ENCODE data around the gene HES5.
"Not testable (repeated sequence)": the region's sequence is repeated elsewhere in the genome, so short reads cannot be mapped to it uniquely, and the experiment has no call there.

HES5 gene, protein sequence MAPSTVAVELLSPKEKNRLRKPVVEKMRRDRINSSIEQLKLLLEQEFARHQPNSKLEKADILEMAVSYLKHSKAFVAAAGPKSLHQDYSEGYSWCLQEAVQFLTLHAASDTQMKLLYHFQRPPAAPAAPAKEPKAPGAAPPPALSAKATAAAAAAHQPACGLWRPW

DNA sequence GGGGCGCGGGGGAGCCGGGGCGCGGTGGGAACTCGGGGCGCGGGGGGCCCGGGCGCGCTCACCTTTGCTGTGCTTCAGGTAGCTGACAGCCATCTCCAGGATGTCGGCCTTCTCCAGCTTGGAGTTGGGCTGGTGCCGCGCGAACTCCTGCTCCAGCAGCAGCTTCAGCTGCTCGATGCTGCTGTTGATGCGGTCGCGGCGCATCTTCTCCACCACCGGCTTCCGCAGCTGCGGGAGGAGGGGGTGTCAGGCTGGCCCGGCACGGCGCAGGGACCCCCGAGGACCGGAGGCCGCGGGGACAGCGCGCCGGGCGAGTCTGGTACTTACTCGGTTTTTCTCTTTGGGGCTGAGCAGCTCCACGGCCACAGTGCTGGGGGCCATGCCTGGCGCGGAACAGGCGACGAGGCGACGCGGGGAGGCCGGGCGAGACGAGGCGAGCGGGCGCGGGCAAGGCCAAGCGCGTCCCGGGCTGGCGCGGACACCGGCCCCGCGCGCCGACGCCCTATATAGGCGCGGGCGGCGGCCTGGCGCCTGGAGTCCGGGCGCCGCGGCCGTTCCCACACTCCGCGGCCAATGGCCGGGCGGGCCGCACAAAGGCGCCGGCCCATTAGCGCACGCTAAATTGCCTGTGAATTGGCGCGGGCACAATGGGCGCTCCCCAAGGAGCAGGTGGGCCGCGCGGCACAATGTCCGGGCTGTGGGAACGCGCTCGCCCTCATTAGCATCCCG lies at the start of gene HES5:
Gene HES5 (minus strand): TSS at position 480 of the 729 bp plus-strand sequence. CDS start 99 bp downstream, at position 381.
- Histone ChIP-seq H3K4me1 (ENCODE audit: insufficient read depth, insufficient read length) (peaks cover 21% of the 10 kb centered on the region), H3K36me3 (ENCODE audit: insufficient read depth, insufficient read length, low read length) (peaks cover 4% of the 10 kb centered on the region), H3K9ac (ENCODE audit: insufficient read length, low read depth) (peak within 1 kb of the TSS; percentile 42), H3K9me3 (ENCODE audit: insufficient read depth, low read length) (no peaks in the 10 kb centered on the region), H3K27me3 (ENCODE audit: insufficient read depth, insufficient read length) (peaks cover 75% of the 10 kb centered on the region), H3K4me3 (ENCODE audit: insufficient read length, low read depth) (peak within 1 kb of the TSS; percentile 26)
- TF ChIP-seq ZNF274 (IDR thresholded peaks at IDR 0.05; ENCODE audit: low read depth, low read length) (no peak), SUZ12 (IDR thresholded peaks at IDR 0.05; ENCODE audit: extremely low read depth, insufficient read depth, insufficient read length) (peak; percentile 12), YY1 (IDR thresholded peaks at IDR 0.05; ENCODE audit: insufficient read depth, insufficient read length) (no peak)
- no peak for DNase-seq (ENCODE audit: low read depth, low spot score)

DNA sequence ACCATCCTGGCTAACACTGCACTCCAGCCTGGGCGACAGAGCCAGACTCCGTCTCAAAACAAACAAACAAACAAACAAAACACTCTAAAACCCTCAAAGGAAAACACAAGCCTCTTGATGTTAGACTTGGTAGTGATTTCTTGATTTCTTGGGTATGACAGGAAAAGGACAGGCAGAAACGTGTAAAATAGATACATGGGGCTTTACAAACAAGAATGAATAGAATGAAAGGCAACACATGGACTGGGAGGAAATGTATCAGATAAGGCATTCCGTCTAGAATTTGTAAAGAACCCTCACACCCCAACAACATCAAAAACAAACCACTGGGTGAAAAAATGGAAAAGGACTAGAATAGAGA lies 48.7 kb upstream of the HES5 start:
- H3K4me3 ChIP-seq (ENCODE audit: insufficient read length, low read depth), result no peak overlapping the region
- no peak for TF ChIP-seq ZNF274 (IDR thresholded peaks at IDR 0.05; ENCODE audit: low read depth, low read length)
- TF ChIP-seq YY1 (IDR thresholded peaks at IDR 0.05; ENCODE audit: insufficient read depth, insufficient read length), result no peak
- no peak for TF ChIP-seq SUZ12 (IDR thresholded peaks at IDR 0.05; ENCODE audit: extremely low read depth, insufficient read depth, insufficient read length)
- peaks cover 3% of the 10 kb centered on the region for H3K4me1 ChIP-seq (ENCODE audit: insufficient read depth, insufficient read length)
- no peaks in the 10 kb centered on the region; the same call in 1 of the 2 replicates for H3K9me3 ChIP-seq (ENCODE audit: insufficient read depth, low read length)
- no peaks in the 10 kb centered on the region for H3K36me3 ChIP-seq (ENCODE audit: insufficient read depth, insufficient read length, low read length)
- no peak for DNase-seq (ENCODE audit: low read depth, low spot score)
- no peaks in the 10 kb centered on the region for H3K27me3 ChIP-seq (ENCODE audit: insufficient read depth, insufficient read length)
- H3K9ac ChIP-seq (ENCODE audit: insufficient read length, low read depth), result no peak overlapping the region

DNA sequence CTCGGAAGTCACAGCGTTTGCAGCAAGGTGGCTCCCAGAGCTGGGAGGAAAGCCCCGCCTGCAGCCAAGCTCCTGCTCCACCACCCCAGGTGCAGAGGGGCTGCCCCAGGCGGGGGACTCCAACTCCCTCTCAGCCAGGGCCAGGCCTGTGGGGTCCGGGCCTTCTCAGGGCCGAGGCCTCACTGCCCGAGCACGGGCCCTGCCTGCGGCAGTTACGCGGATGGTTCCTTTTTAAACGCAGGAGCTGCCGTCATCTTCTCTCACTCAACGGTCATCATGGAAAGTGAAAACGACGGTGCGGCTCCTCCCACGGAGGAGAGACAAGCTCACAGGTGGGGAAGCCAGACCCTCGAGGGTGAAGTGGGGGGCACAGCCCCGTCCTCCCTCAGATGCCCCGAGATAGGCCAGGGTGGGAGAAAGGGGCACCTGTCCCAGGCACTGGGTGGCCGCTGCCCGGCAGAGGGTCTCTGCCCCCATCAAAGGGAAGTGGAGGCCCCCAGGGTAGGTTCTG lies 47.6 kb upstream of the HES5 start:
- H3K4me3 ChIP-seq (ENCODE audit: insufficient read length, low read depth), result not testable (repeated sequence)

DNA sequence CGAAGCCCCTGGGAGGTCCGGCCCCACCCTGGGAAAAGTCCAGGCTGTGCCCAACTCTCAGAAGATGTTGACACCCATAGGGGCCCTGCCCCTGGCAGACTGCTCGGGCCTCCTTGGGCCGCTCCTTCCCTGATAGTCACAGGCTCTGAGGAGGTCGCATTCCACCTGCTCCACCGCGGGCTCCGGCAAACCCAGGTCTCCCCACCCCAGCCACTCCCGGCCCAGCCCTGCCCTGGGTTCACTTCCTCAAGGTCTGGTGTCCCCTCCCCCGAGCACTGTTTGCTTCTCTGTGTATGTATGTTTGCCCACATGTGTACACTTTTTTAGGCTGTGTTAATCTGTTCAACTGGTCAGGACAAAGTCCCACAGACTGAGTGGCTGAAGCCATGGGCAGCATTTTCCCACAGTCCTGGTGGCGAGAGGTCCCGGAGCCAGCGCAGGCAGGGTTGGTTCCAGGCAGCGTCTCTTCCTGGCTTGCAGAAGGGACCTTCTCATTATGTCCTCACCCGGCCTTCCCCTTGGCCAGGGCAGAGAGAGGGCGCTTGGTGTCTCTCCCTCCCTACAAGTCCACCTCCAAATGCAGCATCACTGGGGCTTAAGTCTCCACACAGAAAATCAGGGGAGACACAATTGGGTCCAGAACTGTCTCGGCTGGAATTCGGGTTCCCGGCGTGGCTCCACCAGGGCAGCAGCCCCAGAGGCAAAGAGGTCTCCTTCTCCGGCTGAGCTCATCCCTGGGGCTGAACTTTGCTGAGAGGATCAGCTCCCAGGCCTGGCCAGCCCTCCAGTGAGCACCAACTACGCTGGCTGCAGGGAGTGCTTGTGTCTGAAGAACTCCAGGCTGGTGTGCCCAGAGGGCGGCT lies 46.0 kb upstream of the HES5 start:
- Histone ChIP-seq H3K4me3 (ENCODE audit: insufficient read length, low read depth) (no peak overlapping the region), H3K27me3 (ENCODE audit: insufficient read depth, insufficient read length) (no peaks in the 10 kb centered on the region), H3K36me3 (ENCODE audit: insufficient read depth, insufficient read length, low read length) (no peaks in the 10 kb centered on the region), H3K9me3 (ENCODE audit: insufficient read depth, low read length) (peaks cover 12% of the 10 kb centered on the region; the same call in 1 of the 2 replicates), H3K4me1 (ENCODE audit: insufficient read depth, insufficient read length) (no peaks in the 10 kb centered on the region), H3K9ac (ENCODE audit: insufficient read length, low read depth) (no peak overlapping the region)
- no peak for DNase-seq (ENCODE audit: low read depth, low spot score)
- TF ChIP-seq ZNF274 (IDR thresholded peaks at IDR 0.05; ENCODE audit: low read depth, low read length) (no peak), YY1 (IDR thresholded peaks at IDR 0.05; ENCODE audit: insufficient read depth, insufficient read length) (no peak), SUZ12 (IDR thresholded peaks at IDR 0.05; ENCODE audit: extremely low read depth, insufficient read depth, insufficient read length) (no peak)

More for the DNA sequence above, 47.6 kb upstream of the HES5 start:
- DNase-seq (ENCODE audit: low read depth, low spot score); H3K36me3 ChIP-seq (ENCODE audit: insufficient read depth, insufficient read length, low read length); H3K4me1 ChIP-seq (ENCODE audit: insufficient read depth, insufficient read length); H3K27me3 ChIP-seq (ENCODE audit: insufficient read depth, insufficient read length); H3K9me3 ChIP-seq (ENCODE audit: insufficient read depth, low read length); H3K9ac ChIP-seq (ENCODE audit: insufficient read length, low read depth): not testable (repeated sequence)

- H3K27me3 ChIP-seq (ENCODE audit: insufficient read depth, insufficient read length), result no peaks in the 10 kb centered on the region
- peaks cover 3% of the 10 kb centered on the region for H3K4me1 ChIP-seq (ENCODE audit: insufficient read depth, insufficient read length)
- H3K9me3 ChIP-seq (ENCODE audit: insufficient read depth, low read length), result peaks cover 12% of the 10 kb centered on the region; the same call in 1 of the 2 replicates
- no peak for DNase-seq (ENCODE audit: low read depth, low spot score)
- no peak overlapping the region for H3K4me3 ChIP-seq (ENCODE audit: insufficient read length, low read depth)
- H3K36me3 ChIP-seq (ENCODE audit: insufficient read depth, insufficient read length, low read length), result no peaks in the 10 kb centered on the region
- no peak overlapping the region for H3K9ac ChIP-seq (ENCODE audit: insufficient read length, low read depth)
- no peak for TF ChIP-seq YY1 (IDR thresholded peaks at IDR 0.05; ENCODE audit: insufficient read depth, insufficient read length)
- no peak for TF ChIP-seq SUZ12 (IDR thresholded peaks at IDR 0.05; ENCODE audit: extremely low read depth, insufficient read depth, insufficient read length)
- no peak for TF ChIP-seq ZNF274 (IDR thresholded peaks at IDR 0.05; ENCODE audit: low read depth, low read length)
Observed at GRCh38 chr1:2574350-2574749, 44.3 kb upstream of the HES5 start.

DNA sequence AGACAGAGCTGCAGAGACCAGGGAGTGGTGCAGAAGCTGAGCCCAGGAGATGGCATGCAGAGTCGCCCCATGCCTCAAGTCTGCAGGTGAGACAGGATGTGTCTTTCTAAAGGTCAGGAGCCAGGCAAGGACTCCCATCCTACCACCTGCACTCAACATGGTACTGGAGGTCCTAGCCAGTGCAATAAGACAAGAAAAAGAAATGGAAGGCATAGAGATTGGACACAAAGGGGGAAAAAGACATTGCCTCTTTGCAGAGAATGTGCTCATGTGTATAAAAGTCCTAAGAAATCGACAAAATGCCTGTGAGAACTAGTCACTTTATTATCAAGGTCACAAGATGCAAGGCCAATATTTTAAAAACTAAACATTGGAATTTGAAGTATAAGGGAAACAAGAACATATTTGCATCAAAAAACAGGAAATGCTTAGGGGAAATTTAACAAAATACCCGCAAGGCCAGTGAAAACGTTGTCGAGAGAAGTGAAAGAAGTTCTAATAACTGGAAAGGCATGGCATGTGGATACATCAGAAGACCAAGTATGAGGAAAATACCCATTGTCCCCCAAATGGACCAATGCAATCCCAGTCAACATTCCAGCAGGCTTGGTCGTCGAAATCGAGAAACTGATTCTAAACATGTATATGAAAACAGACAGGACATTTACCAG lies 43.3 kb upstream of the HES5 start:
- TF ChIP-seq SUZ12 (IDR thresholded peaks at IDR 0.05; ENCODE audit: extremely low read depth, insufficient read depth, insufficient read length) (no peak), ZNF274 (IDR thresholded peaks at IDR 0.05; ENCODE audit: low read depth, low read length) (no peak), YY1 (IDR thresholded peaks at IDR 0.05; ENCODE audit: insufficient read depth, insufficient read length) (no peak)
- H3K4me1 ChIP-seq (ENCODE audit: insufficient read depth, insufficient read length), result peaks cover 3% of the 10 kb centered on the region
- H3K4me3 ChIP-seq (ENCODE audit: insufficient read length, low read depth), result no peak overlapping the region
- no peak for DNase-seq (ENCODE audit: low read depth, low spot score)
- H3K9ac ChIP-seq (ENCODE audit: insufficient read length, low read depth), result no peak overlapping the region
- H3K36me3 ChIP-seq (ENCODE audit: insufficient read depth, insufficient read length, low read length), result no peaks in the 10 kb centered on the region
- no peaks in the 10 kb centered on the region for H3K27me3 ChIP-seq (ENCODE audit: insufficient read depth, insufficient read length)
- H3K9me3 ChIP-seq (ENCODE audit: insufficient read depth, low read length), result peaks cover 12% of the 10 kb centered on the region; the same call in 1 of the 2 replicates

All from NT2/D1 (cell line).